Measurements from ENCODE around the gene COPS3.

The COPS3 gene

GRCh38 chr17:17241656-17242055 lies 39.4 kb downstream of the COPS3 start:
- TF ChIP-seq CTCF (conservative IDR thresholded peaks at IDR 0.05; ENCODE audit: low read depth, low read length): no peak
- DNase-seq (ENCODE audit: low read depth): no peak
- H3K4me3 ChIP-seq (ENCODE audit: low read depth, low read length): no peak overlapping the region

GRCh38 chr17:17239832-17240231 lies 41.2 kb downstream of the COPS3 start:
- H3K4me3 ChIP-seq (ENCODE audit: low read depth, low read length): no peak overlapping the region
- TF ChIP-seq CTCF (conservative IDR thresholded peaks at IDR 0.05; ENCODE audit: low read depth, low read length): no peak
- peak; percentile 65 for DNase-seq (ENCODE audit: low read depth)

GRCh38 chr17:17237026-17237799 lies 43.8 kb downstream of the COPS3 start, which contains the start of gene FLCN:
TSS of gene FLCN (minus strand) at chr17:17237168. CDS start at chr17:17228137, 9,031 bp downstream.
- no peak for TF ChIP-seq CTCF (conservative IDR thresholded peaks at IDR 0.05; ENCODE audit: low read depth, low read length)
- peak within 1 kb of the TSS; percentile 100 for H3K4me3 ChIP-seq (ENCODE audit: low read depth, low read length)
- DNase-seq (ENCODE audit: low read depth): peak; percentile 92

- peak overlapping the region; percentile 100 for H3K4me3 ChIP-seq (ENCODE audit: low read depth, low read length)
- TF ChIP-seq CTCF (conservative IDR thresholded peaks at IDR 0.05; ENCODE audit: low read depth, low read length): no peak
- DNase-seq (ENCODE audit: low read depth): peak; percentile 28
These were observed 44.6 kb downstream of the COPS3 start for GRCh38 chr17:17236295-17237025.

- no peak for TF ChIP-seq CTCF (conservative IDR thresholded peaks at IDR 0.05; ENCODE audit: low read depth, low read length)
- H3K4me3 ChIP-seq (ENCODE audit: low read depth, low read length): peak overlapping the region; percentile 100
- DNase-seq (ENCODE audit: low read depth): peak; percentile 76
These were observed 45.6 kb downstream of the COPS3 start for GRCh38 chr17:17235212-17236174.

GRCh38 chr17:17232303-17232621 lies 48.8 kb downstream of the COPS3 start:
- no peak for TF ChIP-seq CTCF (conservative IDR thresholded peaks at IDR 0.05; ENCODE audit: low read depth, low read length)
- no peak for DNase-seq (ENCODE audit: low read depth)
- no peak overlapping the region for H3K4me3 ChIP-seq (ENCODE audit: low read depth, low read length)
